Measurements from ENCODE around the gene NINJ1. TPM values are rescaled to one million over a fixed set of nuclear protein-coding genes. Genes with fewer than 3 reads are reported as not detected.

NINJ1 gene
- total and polyA plus RNA-seq, 2 of the 4 experiments (the other 2 are of a cell fraction) = 21.9 to 38.8 TPM

GRCh38 chr9:93122721-93123221 is 11.3 kb downstream of the NINJ1 start:
- Histone ChIP-seq H2AK9ac (replicated peaks; ENCODE audit: low read depth, low read length, poor library complexity) (no peak overlapping the region), H3K4me1 (ENCODE audit: control insufficient read depth, insufficient read depth, low read length) (peaks cover 25% of the 10 kb centered on the region), H3K36me3 (ENCODE audit: control insufficient read depth, insufficient read depth, low read length) (peaks cover 23% of the 10 kb centered on the region), H2BK120ac (ENCODE audit: low read depth, low read length) (no peak overlapping the region), H4K5ac (ENCODE audit: low read depth, low read length) (no peak overlapping the region), H4K8ac (ENCODE audit: low read depth in 2 of 2, low read length in 2 of 2) (no peak overlapping the region), H4K91ac (ENCODE audit: insufficient read depth, low read depth, low read length) (no peak overlapping the region), H3K14ac (replicated peaks; ENCODE audit: low read depth, low read length) (no peak overlapping the region), H3K27me3 (ENCODE audit: control insufficient read depth, insufficient read depth, low read length) (no peaks in the 10 kb centered on the region), H3K4me3 (ENCODE audit: insufficient read depth, low read depth, low read length) (no peak overlapping the region), H2AFZ (replicated peaks; ENCODE audit: low read length, poor library complexity) (no peak overlapping the region), H4K20me1 (ENCODE audit: insufficient read depth, low read length) (peaks cover 16% of the 10 kb centered on the region), H3K23ac (ENCODE audit: low read depth, low read length) (no peak overlapping the region), H2AK5ac (ENCODE audit: low read depth, low read length) (no peak overlapping the region), H2BK5ac (ENCODE audit: low read depth, low read length, poor library complexity, severe bottlenecking) (no peak overlapping the region), H3K9me3 (ENCODE audit: control insufficient read depth, insufficient read depth, low read length) (no peaks in the 10 kb centered on the region), H3K18ac (ENCODE audit: low read depth, low read length) (no peak overlapping the region), H2BK15ac (ENCODE audit: low read depth, low read length) (no peak overlapping the region), H2BK20ac (ENCODE audit: low read depth, low read length) (no peak overlapping the region), H3K56ac (ENCODE audit: extremely low read depth, insufficient read depth, low read length) (no peak overlapping the region), H3K4me2 (ENCODE audit: low read depth, low read length) (no peak overlapping the region), H3K79me1 (ENCODE audit: low read depth in 1 of 2, low read length in 2 of 2) (peaks cover under 1 to 35% of the 10 kb centered on the region in 2 experiments; a peak in 3 of 4 replicates), H3K9ac (ENCODE audit: low read depth, low read length) (no peak overlapping the region), H3K4ac (ENCODE audit: low read depth, low read length) (no peak overlapping the region), H3K27ac (ENCODE audit: insufficient read depth, low read length) (no peak overlapping the region), H3K9me1 (ENCODE audit: insufficient read depth, low read length) (peaks cover 28% of the 10 kb centered on the region)
- POLR2A ChIA-PET (ENCODE audit: unreplicated experiment) = no interaction called here
- in situ Hi-C loops (cut with MboI; ENCODE audit: low sequenced_read_pairs) = loop anchor here (25.0 kb wide), 1 partner anchor 440 kb away; no protein-coding TSS in a partner anchor
- ATAC-seq (ENCODE audit: low read depth) = no peak
- CTCF ChIA-PET = no interaction called here
- BruUV-seq (replicated peaks) = no TSS peak
- WGBS, 2 experiments (ENCODE audit: extremely low coverage in 2 of 2, insufficient read length in 1 of 2) = 71% methylated on average over 4 of the region's 14 CpGs; no CpG with 5 or more reads in 1 of the 2 experiments
- DNase-seq = no peak
- dilution Hi-C loops (cut with HindIII; ENCODE audit: low sequenced_read_pairs, unreplicated experiment) = no loop called here
- intact Hi-C loops (cut with micrococcal nuclease) = no loop called here
- TF ChIP-seq RCOR1 (IDR thresholded peaks at IDR 0.05; ENCODE audit: insufficient replicate concordance, low read length) (no peak), BHLHE40 (IDR thresholded peaks at IDR 0.05; ENCODE audit: low read depth, low read length) (no peak), MAZ (IDR thresholded peaks at IDR 0.05; ENCODE audit: borderline replicate concordance, low read depth, low read length) (no peak), USF2 (IDR thresholded peaks at IDR 0.05; ENCODE audit: low read depth, low read length) (no peak), POLR2A (IDR thresholded peaks at IDR 0.05; ENCODE audit: low read depth, low read length) (no peak), CEBPB (IDR thresholded peaks at IDR 0.05; ENCODE audit: low read depth, low read length) (no peak), RAD21 (IDR thresholded peaks at IDR 0.05; ENCODE audit: low read length) (no peak), RFX5 (IDR thresholded peaks at IDR 0.05; ENCODE audit: low read depth, low read length) (no peak), MXI1 (IDR thresholded peaks at IDR 0.05; ENCODE audit: borderline replicate concordance, low read depth, low read length) (no peak), FOS (IDR thresholded peaks at IDR 0.05; ENCODE audit: low read depth, low read length) (no peak)
